B cell (primary cell): Measurements from ENCODE around the gene SMURF1. TPM values are rescaled to one million over a fixed set of nuclear protein-coding genes. Genes with fewer than 3 reads are reported as not detected.

Experiments used
- ATAC-seq: fragments of 200-7000 bp; cut with Tn5 transposase; one replicate; pipeline ENCODE4 v1.10.0; 2021; ENCODE audit warnings: low read depth, mild to moderate bottlenecking, moderate number of reproducible peaks, moderate library complexity
- CTCF ChIA-PET: fragments of 350-600 bp; sonication (Branson Sonifier 250); formaldehyde crosslinking; loops from one replicate; lab custom pipeline; 2021; ENCODE audit warnings: antibody characterized with exemption, inconsistent platforms; lab: Charles Lee
- POLR2A ChIA-PET: fragments of 350-600 bp; sonication (Branson Sonifier 250); formaldehyde crosslinking; loops from one replicate; lab custom pipeline; 2021; ENCODE audit warnings: antibody characterized with exemption; lab: Charles Lee
- DNase-seq: peaks from one replicate; pipeline ENCODE4 v3.0.0; 2013
- H2AFZ ChIP-seq: 2 replicates; pipeline ENCODE4 v1.6.1; 2012; ENCODE audit warnings: mild to moderate bottlenecking, low read depth, low read length; ENCODE audit not compliant: insufficient read depth, poor library complexity, severe bottlenecking
- H3K27ac ChIP-seq, 2 donors: 1 replicate in 1 of 2; 2 replicates in 1 of 2; pipeline ENCODE4 v1.5.1; 2012 to 2013; ENCODE audit warnings: low read length in 2 of 2, mild to moderate bottlenecking in 2 of 2, moderate library complexity in 1 of 2
- H3K27me3 ChIP-seq, 4 experiments: fragments of 200-600 bp in 1 of 4; sonication (generic) in 1 of 4; replicated peaks in 1 of 4; 1 replicate in 2 of 4; 2 replicates in 2 of 4; pipeline versions ENCODE4 v1.6.1 to v1.7.0; 2013 to 2016; ENCODE audit warnings: low read length in 3 of 4, mild to moderate bottlenecking in 2 of 4, mixed read lengths in 1 of 4, moderate library complexity in 1 of 4; ENCODE audit not compliant: insufficient read depth in 4 of 4, control insufficient read depth in 3 of 4; ENCODE audit errors: control extremely low read depth in 1 of 4
- H3K36me3 ChIP-seq, 2 experiments: replicated peaks in 1 of 2; 1 replicate in 1 of 2; 2 replicates in 1 of 2; pipeline versions ENCODE4 v1.6.1 to v1.7.1; 2013; ENCODE audit warnings: low read length in 1 of 2; ENCODE audit not compliant: insufficient read depth in 2 of 2, control insufficient read depth in 1 of 2; ENCODE audit errors: control extremely low read depth in 1 of 2, extremely low read depth in 1 of 2
- H3K4me1 ChIP-seq, 2 donors: fragments of 200-600 bp in 1 of 2; sonication (generic) in 1 of 2; 1 replicate in 1 of 2; 2 replicates in 1 of 2; pipeline versions ENCODE4 v1.5.1 to v1.6.1; 2013 to 2017; ENCODE audit warnings: low read length in 2 of 2; ENCODE audit not compliant: control insufficient read depth in 2 of 2, insufficient read depth in 2 of 2
- H3K4me2 ChIP-seq: replicated peaks from 2 replicates; pipeline ENCODE3; 2012; ENCODE audit warnings: mild to moderate bottlenecking, low read depth, low read length; ENCODE audit not compliant: poor library complexity, severe bottlenecking
- H3K4me3 ChIP-seq, 5 experiments: fragments of 200-600 bp in 1 of 5; sonication (generic) in 1 of 5; 1 replicate in 3 of 5; 2 replicates in 2 of 5; pipeline versions ENCODE4 v1.5.1 to v1.7.0; 2011 to 2016; ENCODE audit warnings: low read length in 4 of 5, mild to moderate bottlenecking in 4 of 5, low read depth in 2 of 5, control low read depth in 1 of 5, moderate library complexity in 1 of 5; ENCODE audit not compliant: insufficient read depth in 1 of 5; ENCODE audit errors: control extremely low read depth in 1 of 5, extremely low read depth in 1 of 5
- H3K79me2 ChIP-seq: fragments of 200-600 bp; sonication (generic); one replicate; pipeline ENCODE4 v1.6.0; 2016; ENCODE audit warnings: low read length; ENCODE audit not compliant: control insufficient read depth, insufficient read depth
- H3K9ac ChIP-seq: fragments of 200-600 bp; sonication (generic); 2 replicates; pipeline ENCODE4 v1.6.1; 2017; ENCODE audit warnings: mild to moderate bottlenecking, low read length, moderate library complexity
- H3K9me3 ChIP-seq, 3 donors: one replicate each; pipeline versions ENCODE4 v1.6.1 to v1.7.1; 2013; ENCODE audit warnings: low read length in 2 of 3; ENCODE audit not compliant: control insufficient read depth in 2 of 3, insufficient read depth in 1 of 3; ENCODE audit errors: control extremely low read depth in 1 of 3
- H4K20me1 ChIP-seq: 2 replicates; pipeline ENCODE4 v1.6.0; 2012; ENCODE audit warnings: mild to moderate bottlenecking, low read length; ENCODE audit not compliant: insufficient read depth, control insufficient read depth, poor library complexity, severe bottlenecking
- H3K27ac Mint-ChIP-seq: one replicate; pipeline ENCODE4 v1.8.0; 2021; ENCODE audit warnings: mixed read lengths
- H3K27me3 Mint-ChIP-seq: one replicate; pipeline ENCODE4 v1.8.0; 2021; ENCODE audit warnings: mixed read lengths
- H3K4me1 Mint-ChIP-seq: one replicate; pipeline ENCODE4 v1.8.0; 2021; ENCODE audit warnings: mixed read lengths
- H3K4me3 Mint-ChIP-seq: one replicate; pipeline ENCODE4 v1.8.0; 2021; ENCODE audit warnings: mixed read lengths
- H3K9me3 Mint-ChIP-seq: one replicate; pipeline ENCODE4 v1.8.0; 2022; ENCODE audit warnings: mixed read lengths; ENCODE audit not compliant: insufficient read depth
- CTCF ChIP-seq: fragments of 200-600 bp; IDR thresholded peaks from one replicate; pipeline ENCODE4 v1.8.0; 2022; ENCODE audit warnings: antibody characterized with exemption, mild to moderate bottlenecking
- EZH2 ChIP-seq: IDR thresholded peaks from 2 replicates; pipeline ENCODE4 v1.6.1; 2012; ENCODE audit warnings: borderline replicate concordance, low read depth, mild to moderate bottlenecking, moderate library complexity, low read length; ENCODE audit not compliant: insufficient read depth, poor library complexity, severe bottlenecking
- WGBS: methylation state at CpG from one replicate; pipeline ENCODE4 v1.1.5; 2013; ENCODE audit warnings: missing lambda C conversion rate; ENCODE audit not compliant: insufficient coverage; 5-methylcytosine and 5-hydroxymethylcytosine counted together
- intact Hi-C: fragments of 100-400 bp; cut with micrococcal nuclease; formaldehyde crosslinking; loops from one replicate; pipeline ENCODE4 v1.10.0; 2022
- polyA plus RNA-seq: library from polyadenylated mRNA; depleted of rRNA; stranded (reverse); fragments of >200 nt; gene quantifications from 2 replicates; pipeline ENCODE4 v1.2.3, GENCODE V29; 2012
- total RNA-seq, 2 donors: library from RNA; stranded (reverse); fragments of 120-200 nt in 1 of 2; gene quantifications; 1 replicate in 1 of 2; 2 replicates in 1 of 2; pipeline versions ENCODE4 v1.2.3 to v1.2.4, GENCODE V29; 2013 to 2022

SMURF1 gene
- total and polyA plus RNA-seq, 2 donors (not counting 1 experiment from before 2014, with no cell fraction given) = 7.5 to 28.6 TPM

GRCh38 chr7:99122762-99123161, 21.1 kb downstream of the SMURF1 start:
- Histone ChIP-seq H3K4me2 (no peak overlapping the region), H3K36me3 (no peaks in the 10 kb centered on the region), H3K27ac (no peak overlapping the region), H3K4me1 (peaks cover 13 to 25% of the 10 kb centered on the region in 2 donors), H3K9me3 (no peaks in the 10 kb centered on the region), H2AFZ (no peak overlapping the region), H3K27me3 (no peaks in the 10 kb centered on the region), H3K79me2 (peaks cover 87% of the 10 kb centered on the region), H4K20me1 (peaks cover 55% of the 10 kb centered on the region), H3K9ac (no peak overlapping the region), H3K4me3 (no peak overlapping the region)
- Mint-ChIP-seq H3K4me3 (no peak overlapping the region), H3K27me3 (no peaks in the 10 kb centered on the region), H3K9me3 (peaks cover 5% of the 10 kb centered on the region), H3K27ac (no peak overlapping the region), H3K4me1 (peaks cover 65% of the 10 kb centered on the region)
- ATAC-seq = no peak
- DNase-seq = no peak
- WGBS = 100% methylated on average over 2 of the region's 6 CpGs
- intact Hi-C loops = no loop called here
- ChIA-PET POLR2A (no interaction called here), CTCF (no interaction called here)
- TF ChIP-seq EZH2 = no peak
- no peak for TF ChIP-seq CTCF

- Mint-ChIP-seq H3K4me3 (no peak overlapping the region), H3K27me3 (no peaks in the 10 kb centered on the region), H3K27ac (no peak overlapping the region), H3K9me3 (peaks cover 5% of the 10 kb centered on the region), H3K4me1 (peaks cover 59% of the 10 kb centered on the region)
- Histone ChIP-seq H3K4me2 (no peak overlapping the region), H3K9ac (no peak overlapping the region), H3K4me3 (no peak overlapping the region), H3K27ac (no peak overlapping the region), H3K27me3 (no peaks in the 10 kb centered on the region), H3K79me2 (peaks cover 87% of the 10 kb centered on the region), H3K4me1 (peaks cover 13 to 25% of the 10 kb centered on the region in 2 donors), H3K9me3 (no peaks in the 10 kb centered on the region), H4K20me1 (peaks cover 45% of the 10 kb centered on the region), H2AFZ (no peak overlapping the region), H3K36me3 (no peaks in the 10 kb centered on the region)
- WGBS = 100% methylated on average over 8 of the region's 13 CpGs
- CTCF ChIA-PET = no interaction called here
- ATAC-seq = no peak
- intact Hi-C loops = no loop called here
- POLR2A ChIA-PET = no interaction called here
- TF ChIP-seq CTCF (no peak), EZH2 (no peak)
- DNase-seq = no peak
Observed at GRCh38 chr7:99121496-99122021, 22.3 kb downstream of the SMURF1 start.
